ENCODE data around the gene BDKRB1. TPM values are rescaled to one million over a fixed set of nuclear protein-coding genes. Genes with fewer than 3 reads are reported as not detected.

The BDKRB1 gene
- total RNA-seq, 1 experiment from 2014 or later: not detected

DNA sequence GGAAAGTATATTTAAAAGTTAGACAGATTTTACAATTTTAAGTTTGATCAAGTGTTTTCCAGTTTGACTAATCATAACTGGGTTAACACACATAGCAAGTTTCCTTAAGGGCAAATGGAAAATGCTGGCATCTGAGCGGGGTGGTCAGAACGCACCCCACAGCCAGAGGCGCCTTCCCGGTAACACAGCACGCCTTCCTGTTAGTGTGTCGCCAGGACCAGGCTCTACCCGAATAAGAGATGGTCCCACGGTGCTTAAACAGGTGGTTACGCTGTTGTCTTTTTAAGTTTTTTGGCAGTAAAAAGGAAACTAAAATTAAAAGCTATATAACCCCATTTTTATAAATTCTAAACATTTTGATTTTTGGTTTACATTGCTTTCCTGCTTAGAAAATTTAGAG lies 28.0 kb downstream of the BDKRB1 start:
- Mint-ChIP-seq H3K36me3 (ENCODE audit: insufficient read depth in 1 of 3, low read depth in 3 of 3) (peaks cover 0 to 14% (median 8%) of the 10 kb centered on the region in 3 experiments; a peak in 5 of 7 replicates), H3K9me3 (0 out of 5 replicates have a peak, but pooled peaks cover 0 to 2% of the 10 kb centered on the region in 2 experiments), H3K4me1 (peaks cover 15 to 20% of the 10 kb centered on the region in 2 experiments; a peak in 3 of 4 replicates), H3K27ac (no peak overlapping the region), H3K27me3 (ENCODE audit: low read depth) (no peaks in the 10 kb centered on the region), H3K4me3 (no peak overlapping the region)
- H3K9me3 ChIP-seq (ENCODE audit: control insufficient read depth, low read depth, low read length): no peaks in the 10 kb centered on the region
- no peak overlapping the region for H4K5ac ChIP-seq (ENCODE audit: insufficient read length, low read depth, low read length)
- H3K9ac ChIP-seq (ENCODE audit: extremely low read depth, insufficient read length, low read length): no peak overlapping the region
- H2AK5ac ChIP-seq (ENCODE audit: insufficient read length, low read length): no peak overlapping the region
- no peak overlapping the region for H2BK20ac ChIP-seq (ENCODE audit: low read depth, low read length, poor library complexity, severe bottlenecking)
- H4K20me1 ChIP-seq (ENCODE audit: control insufficient read depth, insufficient read depth, insufficient read length): no peaks in the 10 kb centered on the region
- H3K23ac ChIP-seq (ENCODE audit: insufficient read length, low read depth, low read length): no peak overlapping the region
- H3K27ac ChIP-seq (ENCODE audit: insufficient read length, low read depth, low read length): no peak overlapping the region
- no peak overlapping the region for H2AFZ ChIP-seq (ENCODE audit: low read length)
- no peak overlapping the region for H2BK15ac ChIP-seq (ENCODE audit: low read depth, low read length)
- H3K79me1 ChIP-seq (ENCODE audit: insufficient read depth, low read depth, low read length, poor library complexity, severe bottlenecking): no peaks in the 10 kb centered on the region
- no peak overlapping the region for H3K4ac ChIP-seq (ENCODE audit: low read depth, low read length)
- H2BK5ac ChIP-seq (ENCODE audit: insufficient read length, low read length): no peak overlapping the region
- no peak overlapping the region for H2BK120ac ChIP-seq (ENCODE audit: low read depth, low read length, poor library complexity, severe bottlenecking)
- no peak for DNase-seq
- no peak overlapping the region for H3T11ph ChIP-seq (ENCODE audit: low read length)
- H3K18ac ChIP-seq (ENCODE audit: insufficient read length, low read depth, low read length): no peak overlapping the region
- no peaks in the 10 kb centered on the region for H3K23me2 ChIP-seq (ENCODE audit: insufficient read length, low read depth, low read length, poor library complexity, severe bottlenecking)
- no peaks in the 10 kb centered on the region for H3K79me2 ChIP-seq (ENCODE audit: insufficient read depth, low read length)
- no peak overlapping the region for H3K4me2 ChIP-seq (ENCODE audit: insufficient read depth, insufficient read length, low read length)
- no peak overlapping the region for H4K8ac ChIP-seq (replicated peaks; ENCODE audit: insufficient read length, low read depth, low read length)
- no CpG with 5 or more reads among the region's 9 CpGs for WGBS (ENCODE audit: extremely low coverage, insufficient read length, low lambda C conversion rate)
- H3K56ac ChIP-seq (ENCODE audit: insufficient read length, low read depth, low read length): no peak overlapping the region
- H3K4me1 ChIP-seq (ENCODE audit: insufficient read depth, low read length): no peaks in the 10 kb centered on the region
- no peak overlapping the region for H3K14ac ChIP-seq (ENCODE audit: insufficient read depth, low read length)
- H2BK12ac ChIP-seq (ENCODE audit: insufficient read length, low read depth, low read length): no peak overlapping the region
- TF ChIP-seq, protein P1, sequence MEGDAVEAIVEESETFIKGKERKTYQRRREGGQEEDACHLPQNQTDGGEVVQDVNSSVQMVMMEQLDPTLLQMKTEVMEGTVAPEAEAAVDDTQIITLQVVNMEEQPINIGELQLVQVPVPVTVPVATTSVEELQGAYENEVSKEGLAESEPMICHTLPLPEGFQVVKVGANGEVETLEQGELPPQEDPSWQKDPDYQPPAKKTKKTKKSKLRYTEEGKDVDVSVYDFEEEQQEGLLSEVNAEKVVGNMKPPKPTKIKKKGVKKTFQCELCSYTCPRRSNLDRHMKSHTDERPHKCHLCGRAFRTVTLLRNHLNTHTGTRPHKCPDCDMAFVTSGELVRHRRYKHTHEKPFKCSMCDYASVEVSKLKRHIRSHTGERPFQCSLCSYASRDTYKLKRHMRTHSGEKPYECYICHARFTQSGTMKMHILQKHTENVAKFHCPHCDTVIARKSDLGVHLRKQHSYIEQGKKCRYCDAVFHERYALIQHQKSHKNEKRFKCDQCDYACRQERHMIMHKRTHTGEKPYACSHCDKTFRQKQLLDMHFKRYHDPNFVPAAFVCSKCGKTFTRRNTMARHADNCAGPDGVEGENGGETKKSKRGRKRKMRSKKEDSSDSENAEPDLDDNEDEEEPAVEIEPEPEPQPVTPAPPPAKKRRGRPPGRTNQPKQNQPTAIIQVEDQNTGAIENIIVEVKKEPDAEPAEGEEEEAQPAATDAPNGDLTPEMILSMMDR (conservative IDR thresholded peaks at IDR 0.05): no peak
- H3K27me3 ChIP-seq (ENCODE audit: insufficient read depth, low read length): no peaks in the 10 kb centered on the region
- H4K91ac ChIP-seq (ENCODE audit: insufficient read length, low read depth, low read length): no peak overlapping the region

All from H9 (cell line).